Pons (tissue), 1 donor: ENCODE data around the gene NRDE2.
A peak's percentile ranks its signal among the peaks of the same experiment; 100 is the strongest.
"Not testable (repeated sequence)": the region's sequence is repeated elsewhere in the genome, so short reads cannot be mapped to it uniquely, and the experiment has no call there.

Source experiments
- DNase-seq: peaks from one replicate; pipeline ENCODE4 v3.0.0-alpha.2; 2016; ENCODE audit warnings: low spot score

Gene NRDE2

GRCh38 chr14:90344331-90345238 lies 12.8 kb upstream of the NRDE2 start:
- DNase-seq = peak; percentile 37

DNA sequence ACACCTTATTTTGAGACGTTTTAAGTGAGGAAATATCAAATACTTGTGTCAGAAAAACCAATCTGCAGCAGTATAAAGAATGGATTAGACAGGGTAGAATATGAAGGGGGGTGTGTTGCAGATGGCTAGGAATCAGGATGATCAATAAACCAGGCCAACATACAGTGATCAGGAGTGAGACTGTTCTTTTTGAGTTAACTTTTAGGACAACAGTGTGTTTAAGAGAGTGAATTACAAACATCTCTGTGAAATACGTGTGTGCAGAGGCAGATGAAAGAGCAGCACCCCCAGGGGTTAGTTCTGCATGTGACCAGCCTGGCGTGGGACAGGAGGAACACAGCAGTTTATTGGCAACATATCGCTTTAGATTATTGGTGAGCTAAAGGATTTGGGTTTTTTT lies 10.6 kb upstream of the NRDE2 start:
- no peak for DNase-seq

DNA sequence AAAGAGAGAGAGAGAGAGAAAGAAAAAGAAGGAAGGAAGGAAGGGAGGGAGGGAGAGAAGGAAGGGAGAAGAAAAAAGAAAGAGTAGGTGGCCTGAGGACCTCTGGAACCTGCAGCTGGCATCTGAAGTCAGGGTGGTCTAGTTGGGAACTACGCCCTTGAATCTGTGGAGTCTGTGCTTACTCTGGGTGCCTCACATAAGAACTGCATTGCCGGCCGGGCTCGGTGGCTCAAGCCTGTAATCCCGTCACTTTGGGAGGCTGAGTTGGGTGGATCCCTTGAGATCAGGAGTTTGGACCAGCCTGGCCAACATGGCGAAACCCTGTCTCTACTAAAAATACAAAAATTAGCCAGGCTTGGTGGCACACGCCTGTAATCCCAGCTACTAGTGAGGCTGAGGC lies 10.0 kb upstream of the NRDE2 start:
- DNase-seq = no peak

DNA sequence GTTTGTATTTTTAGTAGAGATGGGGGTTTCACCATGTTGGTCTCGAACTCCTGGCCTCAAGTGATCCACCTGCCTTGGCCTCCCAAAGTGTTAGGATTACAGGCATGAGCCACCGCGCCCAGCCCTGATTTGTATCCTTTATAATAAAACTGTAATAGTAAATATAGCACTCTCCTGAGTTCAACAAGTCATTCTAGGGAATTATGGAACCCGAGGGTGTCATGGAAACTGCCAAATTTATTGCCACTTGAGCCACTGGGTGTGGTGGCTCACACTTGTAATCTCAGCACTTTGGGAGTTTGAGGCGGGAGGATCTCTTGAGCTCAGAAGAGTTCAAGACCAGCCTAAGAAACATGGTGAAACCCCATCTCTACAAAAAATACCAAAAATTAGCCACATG lies 9.5 kb upstream of the NRDE2 start:
- not testable (repeated sequence) for DNase-seq

- DNase-seq = no peak
Measured at GRCh38 chr14:90336985-90337384, 5.2 kb upstream of the NRDE2 start.

DNA sequence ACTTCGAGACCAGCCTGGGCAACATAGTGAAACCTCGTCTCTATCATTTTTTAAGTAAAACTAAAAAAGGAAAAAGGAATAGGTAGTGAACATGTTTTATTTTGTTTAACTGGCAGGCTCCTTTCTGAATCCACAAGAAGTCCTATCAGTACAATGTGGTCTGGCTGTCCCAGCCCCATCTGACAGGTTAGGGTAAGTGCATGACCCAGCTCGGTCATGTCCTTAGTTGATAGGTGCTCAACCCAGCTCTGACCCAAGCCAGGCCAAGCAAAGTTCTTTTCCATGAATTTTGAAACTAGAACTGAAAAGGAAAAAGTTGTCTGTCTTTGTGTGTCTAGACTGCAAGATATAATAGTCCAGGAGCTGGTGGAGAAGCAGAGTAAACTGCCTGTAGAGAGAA lies 4.7 kb upstream of the NRDE2 start:
- DNase-seq = no peak

DNA sequence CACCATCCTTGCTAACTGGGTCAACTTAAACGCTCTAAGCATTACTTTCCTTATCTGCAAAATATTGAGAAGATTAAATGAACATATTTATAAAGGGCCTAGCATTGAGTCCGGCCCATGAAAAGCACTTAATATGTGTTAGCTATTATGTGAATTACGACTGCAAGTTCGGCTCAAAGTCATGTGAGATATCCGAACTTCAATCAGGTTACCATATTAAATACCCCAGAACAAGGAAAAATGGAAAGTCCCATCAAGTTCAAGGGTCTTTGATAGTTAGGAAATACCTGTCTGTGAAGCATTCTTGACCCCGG lies 487 bp upstream of the NRDE2 start:
- DNase-seq = no peak

GRCh38 chr14:90330203-90331196 lies 1.2 kb downstream of the NRDE2 start:
- no peak for DNase-seq

DNA sequence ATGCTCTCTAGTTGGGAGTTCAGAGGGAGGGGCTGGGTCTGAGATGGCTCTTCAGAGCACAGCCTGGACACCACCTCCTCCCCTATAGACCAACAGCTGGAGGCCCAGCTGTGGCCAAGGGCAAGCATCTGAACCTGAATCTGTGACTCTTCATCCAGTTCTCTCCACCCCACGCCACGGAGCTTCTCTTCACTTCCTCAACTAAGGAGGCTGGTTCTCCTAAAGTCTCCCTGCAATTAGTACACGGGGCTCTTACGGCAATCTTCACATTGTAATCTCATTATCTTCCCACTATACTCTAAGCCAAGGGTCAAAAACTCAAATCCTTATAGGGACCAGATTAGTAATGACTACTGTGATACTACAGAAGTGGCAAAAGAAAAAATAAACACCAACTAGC lies 9.8 kb downstream of the NRDE2 start:
- no peak for DNase-seq

- DNase-seq = no peak
Measured at GRCh38 chr14:90319634-90320541, 11.9 kb downstream of the NRDE2 start.

DNA sequence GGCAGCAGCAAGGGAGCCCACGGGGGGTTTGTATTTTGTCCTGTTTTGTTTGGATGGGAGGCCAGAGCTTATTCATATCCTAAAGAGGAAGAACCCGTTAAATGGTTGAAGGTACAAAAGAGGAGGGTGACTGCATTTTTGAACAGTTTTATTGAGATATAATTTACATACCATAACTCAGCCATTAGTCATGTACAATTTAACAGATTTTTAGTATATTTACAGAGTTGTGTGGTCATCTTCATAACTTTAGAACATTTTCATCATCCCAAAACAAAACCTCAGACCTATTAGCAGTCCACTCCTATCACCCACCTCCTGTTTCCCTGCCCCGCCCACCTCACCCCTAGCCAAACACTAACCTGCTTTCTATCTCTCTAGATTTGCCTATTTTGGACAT lies 12.6 kb downstream of the NRDE2 start:
- DNase-seq = no peak

DNA sequence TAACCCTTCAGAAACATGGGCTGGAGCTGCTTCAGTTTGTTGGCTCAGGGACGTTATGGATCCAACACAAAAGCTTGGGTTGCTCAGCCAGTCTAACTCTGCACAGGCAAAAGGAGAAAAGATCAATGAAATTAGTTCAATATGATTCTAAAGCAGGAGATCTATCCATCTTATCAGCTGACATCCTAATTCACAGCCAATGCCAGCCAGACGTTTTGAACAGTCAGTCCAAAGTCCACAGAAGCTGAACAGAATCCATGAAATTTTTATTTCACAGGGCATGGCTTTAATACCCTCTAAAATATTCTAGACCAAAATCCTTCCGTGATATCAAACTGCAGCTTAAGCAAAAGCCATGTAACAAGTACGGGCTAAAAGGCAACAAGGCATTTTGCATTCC lies 13.7 kb downstream of the NRDE2 start:
- no peak for DNase-seq

DNA sequence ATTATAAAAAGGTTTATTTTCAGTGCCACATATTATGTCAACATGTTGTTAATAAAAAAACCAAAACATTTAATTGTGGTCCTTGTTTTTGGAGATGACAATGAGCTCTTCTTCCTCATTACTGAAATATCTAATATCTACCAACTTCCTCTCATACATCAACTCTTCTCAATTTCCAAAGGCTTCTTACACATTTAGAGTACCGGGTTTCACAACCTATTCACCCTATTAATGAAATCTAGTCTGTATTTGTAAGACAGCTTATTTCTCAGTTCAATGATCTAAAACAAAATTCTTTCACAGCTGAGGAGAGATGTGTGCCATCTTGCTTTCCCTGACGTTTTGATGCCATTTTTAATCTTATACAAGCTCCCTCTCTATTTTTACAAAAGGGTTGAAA lies 14.5 kb downstream of the NRDE2 start:
- DNase-seq = no peak

GRCh38 chr14:90308561-90308960 lies 23.2 kb downstream of the NRDE2 start:
- DNase-seq = peak; percentile 84

DNA sequence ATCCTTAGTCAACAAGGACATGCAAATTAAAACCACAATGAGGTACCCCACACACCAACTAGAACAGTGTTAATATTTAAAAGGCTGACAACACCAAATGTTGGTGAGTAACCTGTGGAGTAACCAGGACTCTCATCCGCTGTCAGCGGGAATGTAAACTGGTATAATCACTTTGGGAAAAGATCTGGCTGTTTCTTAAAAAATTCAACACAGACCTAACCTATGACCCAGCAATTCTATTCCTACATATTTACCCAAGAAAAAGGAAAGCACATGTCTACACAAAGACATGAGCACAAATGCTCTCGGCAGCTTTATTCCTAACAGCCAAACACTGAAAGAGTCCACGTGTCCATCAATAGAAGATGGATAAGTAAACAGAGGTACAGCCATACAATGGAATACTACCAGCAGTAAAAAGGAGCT lies 26.6 kb downstream of the NRDE2 start:
- no peak for DNase-seq

- DNase-seq = no peak
Measured at GRCh38 chr14:90304502-90304901, 27.2 kb downstream of the NRDE2 start.

- DNase-seq = no peak
Measured at GRCh38 chr14:90303473-90303872, 28.3 kb downstream of the NRDE2 start.

- DNase-seq = no peak
Measured at GRCh38 chr14:90302529-90303303, 29.0 kb downstream of the NRDE2 start.

DNA sequence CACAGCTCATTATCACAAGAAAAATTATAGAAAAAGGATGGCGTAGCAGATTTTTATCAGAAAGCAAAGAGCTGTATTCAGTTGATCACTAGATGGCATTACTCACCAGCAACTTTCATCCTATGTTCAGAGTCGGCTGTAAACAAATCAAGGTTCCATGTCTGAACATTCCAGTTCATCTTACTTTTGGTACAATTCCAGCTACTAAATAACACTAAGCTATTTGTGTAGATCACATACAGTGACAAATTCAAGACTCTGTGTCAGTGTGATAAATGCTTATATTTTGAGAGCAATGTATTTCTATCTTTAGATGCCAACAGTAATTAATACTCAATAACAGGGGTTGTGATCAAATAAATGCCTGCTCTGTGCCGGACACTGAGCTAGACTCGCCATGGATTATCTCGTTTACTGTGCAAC lies 30.1 kb downstream of the NRDE2 start:
- DNase-seq = peak; percentile 94

GRCh38 chr14:90301122-90301521 lies 30.6 kb downstream of the NRDE2 start:
- DNase-seq = peak; percentile 35

DNA sequence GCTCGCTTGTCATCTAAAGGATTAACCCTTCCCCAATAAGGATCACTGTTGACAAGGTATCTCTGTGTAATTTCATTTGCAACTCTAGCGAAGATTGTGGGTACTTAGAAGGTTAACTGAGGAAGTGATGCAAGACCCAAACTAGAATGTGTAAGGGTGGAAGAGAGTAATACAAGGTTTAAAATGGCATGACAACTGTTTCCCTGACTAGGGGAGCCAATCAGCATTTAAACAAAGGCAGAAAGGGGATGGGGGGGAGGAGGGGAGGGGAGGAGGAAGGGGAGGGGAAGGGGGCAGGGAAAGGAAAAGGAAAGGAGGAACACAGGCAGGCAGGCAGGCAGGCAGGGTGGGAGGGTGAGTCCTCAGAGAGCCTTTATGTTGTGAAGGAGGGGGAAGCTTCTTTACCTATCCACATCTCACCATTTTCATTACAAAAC lies 31.1 kb downstream of the NRDE2 start:
- DNase-seq = no peak
